Measurements from ENCODE around the gene EIF2B4.

- no peak for TF ChIP-seq POLR2A (IDR thresholded peaks at IDR 0.05)
- TF ChIP-seq, protein P1, sequence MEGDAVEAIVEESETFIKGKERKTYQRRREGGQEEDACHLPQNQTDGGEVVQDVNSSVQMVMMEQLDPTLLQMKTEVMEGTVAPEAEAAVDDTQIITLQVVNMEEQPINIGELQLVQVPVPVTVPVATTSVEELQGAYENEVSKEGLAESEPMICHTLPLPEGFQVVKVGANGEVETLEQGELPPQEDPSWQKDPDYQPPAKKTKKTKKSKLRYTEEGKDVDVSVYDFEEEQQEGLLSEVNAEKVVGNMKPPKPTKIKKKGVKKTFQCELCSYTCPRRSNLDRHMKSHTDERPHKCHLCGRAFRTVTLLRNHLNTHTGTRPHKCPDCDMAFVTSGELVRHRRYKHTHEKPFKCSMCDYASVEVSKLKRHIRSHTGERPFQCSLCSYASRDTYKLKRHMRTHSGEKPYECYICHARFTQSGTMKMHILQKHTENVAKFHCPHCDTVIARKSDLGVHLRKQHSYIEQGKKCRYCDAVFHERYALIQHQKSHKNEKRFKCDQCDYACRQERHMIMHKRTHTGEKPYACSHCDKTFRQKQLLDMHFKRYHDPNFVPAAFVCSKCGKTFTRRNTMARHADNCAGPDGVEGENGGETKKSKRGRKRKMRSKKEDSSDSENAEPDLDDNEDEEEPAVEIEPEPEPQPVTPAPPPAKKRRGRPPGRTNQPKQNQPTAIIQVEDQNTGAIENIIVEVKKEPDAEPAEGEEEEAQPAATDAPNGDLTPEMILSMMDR (IDR thresholded peaks at IDR 0.05) = no peak
Observed at GRCh38 chr2:27335311-27335710, 34.8 kb downstream of the EIF2B4 start.

All from tibial nerve (tissue), 3 donors.